Fibroblast of skin of scalp (primary cell): ENCODE data around the gene SLX9.
"Not testable (repeated sequence)": the region's sequence is repeated elsewhere in the genome, so short reads cannot be mapped to it uniquely, and the experiment has no call there.

Experiments used
- DNase-seq: peaks from one replicate; pipeline ENCODE4 v3.0.0-alpha.2; 2013

The SLX9 gene

GRCh38 chr21:45019887-45020537, 80.2 kb downstream of the SLX9 start:
- DNase-seq = no peak

- DNase-seq = no peak
These were observed 81.0 kb downstream of the SLX9 start for GRCh38 chr21:45020629-45021427.

GRCh38 chr21:45021428-45022347, 81.9 kb downstream of the SLX9 start:
- no peak for DNase-seq

GRCh38 chr21:45022348-45022675, 82.5 kb downstream of the SLX9 start:
- no peak for DNase-seq

- no peak for DNase-seq
These were observed 82.9 kb downstream of the SLX9 start for GRCh38 chr21:45022736-45023135.

- not testable (repeated sequence) for DNase-seq
These were observed 84.7 kb downstream of the SLX9 start for GRCh38 chr21:45024516-45024915.

GRCh38 chr21:45026066-45026745, 86.4 kb downstream of the SLX9 start:
- no peak for DNase-seq
